ENCODE data around the gene GPI.

- TF ChIP-seq CTCF (optimal IDR thresholded peaks at IDR 0.05 in 1 of 3, IDR thresholded peaks at IDR 0.05 in 1 of 3, conservative IDR thresholded peaks at IDR 0.05 in 1 of 3; ENCODE audit: extremely low read depth in 1 of 3, insufficient read depth in 2 of 3, low read length in 3 of 3) (no peak), EZH2 (IDR thresholded peaks at IDR 0.05; ENCODE audit: low read length) (no peak)
Observed at GRCh38 chr19:34448191-34448590, 83.2 kb downstream of the GPI start.
